Ectodermal cell (in vitro differentiated cells): ENCODE measurements around the gene ANKRD44.

ENCODE experiments used
- H3K27ac ChIP-seq: 2 replicates; pipeline ENCODE4 v1.7.0; 2013; ENCODE audit warnings: mild to moderate bottlenecking, low read depth, low read length; ENCODE audit not compliant: insufficient read depth, poor library complexity, severe bottlenecking
- H3K27me3 ChIP-seq: 2 replicates; pipeline ENCODE4 v1.7.0; 2013; ENCODE audit warnings: mild to moderate bottlenecking, low read length; ENCODE audit not compliant: insufficient read depth, control insufficient read depth, poor library complexity, severe bottlenecking
- H3K36me3 ChIP-seq: one replicate; pipeline ENCODE4 v1.7.0; 2013; ENCODE audit warnings: low read length; ENCODE audit not compliant: control insufficient read depth, insufficient read depth
- H3K4me1 ChIP-seq: one replicate; pipeline ENCODE4 v1.7.0; 2013; ENCODE audit warnings: low read length; ENCODE audit not compliant: control insufficient read depth, insufficient read depth
- H3K4me3 ChIP-seq: 2 replicates; pipeline ENCODE4 v1.7.0; 2013; ENCODE audit warnings: low read depth, low read length, control low read depth; ENCODE audit not compliant: insufficient read depth
- H3K9me3 ChIP-seq: 2 replicates; pipeline ENCODE4 v1.7.0; 2013; ENCODE audit warnings: mild to moderate bottlenecking, low read length, moderate library complexity; ENCODE audit not compliant: control insufficient read depth
- WGBS, 2 experiments: methylation state at CpG; one replicate each; pipeline ENCODE4 v1.1.7; 2013; ENCODE audit warnings: missing lambda C conversion rate in 2 of 2; 5-methylcytosine and 5-hydroxymethylcytosine counted together

Gene ANKRD44

GRCh38 chr2:196959281-196959680, 351.3 kb downstream of the ANKRD44 start:
- peaks cover 4% of the 10 kb centered on the region for H3K4me1 ChIP-seq

DNA sequence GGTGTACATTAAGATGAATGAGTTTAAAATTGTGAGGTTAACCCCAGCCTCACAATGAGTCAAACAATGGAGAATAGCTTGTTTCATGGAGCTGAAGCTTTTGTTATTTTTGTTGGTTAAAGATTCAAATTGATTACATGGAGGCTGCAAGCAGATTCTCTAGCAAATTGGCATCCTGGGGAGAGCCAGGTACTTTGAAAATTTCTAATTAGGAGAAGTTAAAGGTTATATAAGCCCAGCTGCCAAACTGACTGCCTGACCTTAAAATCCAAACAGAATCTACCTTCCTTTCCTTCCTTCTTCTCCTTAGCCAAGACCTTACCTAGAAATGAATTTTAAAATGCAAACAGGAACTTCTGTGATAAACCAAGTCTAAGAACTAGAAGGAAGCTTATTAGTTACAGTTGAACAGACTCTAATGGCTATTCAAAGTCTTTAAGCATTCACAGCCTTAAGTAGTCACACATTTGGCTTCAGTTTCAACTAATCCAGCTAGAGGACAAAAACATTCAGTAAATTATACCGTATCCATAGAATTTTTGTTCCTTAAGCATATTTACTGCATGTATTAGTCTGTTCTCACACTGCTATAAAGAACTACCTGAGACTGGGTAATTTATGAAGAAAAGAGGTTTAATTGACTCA, 352.6 kb downstream of the ANKRD44 start:
- Histone ChIP-seq H3K4me3 (no peak overlapping the region), H3K27ac (peak overlapping the region; percentile 64), H3K27me3 (no peaks in the 10 kb centered on the region), H3K9me3 (no peaks in the 10 kb centered on the region), H3K36me3 (no peaks in the 10 kb centered on the region), H3K4me1 (peaks cover 4% of the 10 kb centered on the region)
- 86 to 100% methylated on average over 1 of the region's 1 CpG for WGBS, 2 experiments

More at GRCh38 chr2:196959281-196959680, 351.3 kb downstream of the ANKRD44 start:
- Histone ChIP-seq H3K36me3 (no peaks in the 10 kb centered on the region), H3K27ac (no peak overlapping the region), H3K27me3 (no peaks in the 10 kb centered on the region), H3K4me3 (no peak overlapping the region), H3K9me3 (no peaks in the 10 kb centered on the region)
- 80 to 81% methylated on average over 2 of the region's 2 CpGs for WGBS, 2 experiments

- H3K36me3 ChIP-seq: no peaks in the 10 kb centered on the region
- H3K9me3 ChIP-seq: no peaks in the 10 kb centered on the region
- peaks cover 4% of the 10 kb centered on the region for H3K4me1 ChIP-seq
- 77 to 80% methylated on average over 4 to 5 of the region's 5 CpGs for WGBS, 2 experiments
- peak overlapping the region; percentile 64 for H3K27ac ChIP-seq
- H3K4me3 ChIP-seq: no peak overlapping the region
- no peaks in the 10 kb centered on the region for H3K27me3 ChIP-seq
These were observed 353.1 kb downstream of the ANKRD44 start for GRCh38 chr2:196957442-196957841.

DNA sequence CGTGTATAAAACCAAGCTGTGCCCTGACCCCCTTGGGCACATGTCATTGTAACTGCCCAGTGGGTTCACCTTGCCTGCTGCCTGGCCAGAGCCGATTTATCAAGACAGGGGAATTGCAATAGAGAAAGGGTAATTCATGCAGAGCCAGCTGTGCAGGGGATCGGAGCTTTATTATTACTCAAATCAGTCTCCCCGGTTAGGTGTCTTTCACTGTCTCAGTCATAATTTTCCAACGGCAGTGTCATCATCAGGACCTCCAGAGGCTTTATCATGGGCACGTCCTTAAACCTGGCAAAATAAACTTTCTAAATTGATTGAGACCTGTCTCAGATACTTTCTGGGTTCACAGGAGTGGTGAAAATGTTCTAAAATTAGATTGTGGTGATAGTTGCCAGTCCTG, 354.5 kb downstream of the ANKRD44 start:
- H3K9me3 ChIP-seq: no peaks in the 10 kb centered on the region

GRCh38 chr2:196955036-196955435, 355.5 kb downstream of the ANKRD44 start:
- Histone ChIP-seq H3K36me3 (no peaks in the 10 kb centered on the region), H3K27me3 (no peaks in the 10 kb centered on the region), H3K9me3 (no peaks in the 10 kb centered on the region), H3K4me1 (peaks cover 4% of the 10 kb centered on the region), H3K4me3 (no peak overlapping the region), H3K27ac (no peak overlapping the region)
- 86 to 100% methylated on average over 1 to 3 of the region's 3 CpGs for WGBS, 2 experiments

More for the DNA sequence above, 354.5 kb downstream of the ANKRD44 start:
- no peaks in the 10 kb centered on the region for H3K36me3 ChIP-seq
- no peaks in the 10 kb centered on the region for H3K27me3 ChIP-seq
- H3K27ac ChIP-seq: no peak overlapping the region
- H3K4me1 ChIP-seq: peaks cover 4% of the 10 kb centered on the region
- 41 to 48% methylated on average over 6 of the region's 6 CpGs for WGBS, 2 experiments
- H3K4me3 ChIP-seq: no peak overlapping the region

DNA sequence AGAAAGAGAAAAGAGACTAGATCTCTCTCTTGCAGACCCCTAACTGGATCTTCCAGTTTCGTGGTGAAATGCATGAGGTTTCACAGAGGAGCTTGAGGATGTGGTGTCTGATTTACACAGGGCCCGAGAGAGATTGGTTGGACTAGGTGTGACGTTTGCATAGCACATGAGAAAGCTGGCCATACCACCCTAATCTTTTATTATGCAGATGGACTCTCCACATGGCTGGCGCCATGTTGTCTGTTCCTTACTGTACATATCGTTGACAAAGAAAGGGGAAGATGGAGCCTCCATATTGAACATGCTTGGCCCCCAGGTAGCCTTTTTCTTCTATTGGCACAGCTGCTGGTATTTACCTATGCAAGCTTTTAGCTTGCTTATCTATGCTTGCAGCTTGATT, 356.6 kb downstream of the ANKRD44 start:
- peaks cover 4% of the 10 kb centered on the region for H3K4me1 ChIP-seq
- no peaks in the 10 kb centered on the region for H3K36me3 ChIP-seq
- H3K9me3 ChIP-seq: no peaks in the 10 kb centered on the region
- no peak overlapping the region for H3K4me3 ChIP-seq
- H3K27ac ChIP-seq: no peak overlapping the region
- no peaks in the 10 kb centered on the region for H3K27me3 ChIP-seq
- 90 to 97% methylated on average over 5 of the region's 5 CpGs for whole genome bisulfite sequencing, 2 experiments

DNA sequence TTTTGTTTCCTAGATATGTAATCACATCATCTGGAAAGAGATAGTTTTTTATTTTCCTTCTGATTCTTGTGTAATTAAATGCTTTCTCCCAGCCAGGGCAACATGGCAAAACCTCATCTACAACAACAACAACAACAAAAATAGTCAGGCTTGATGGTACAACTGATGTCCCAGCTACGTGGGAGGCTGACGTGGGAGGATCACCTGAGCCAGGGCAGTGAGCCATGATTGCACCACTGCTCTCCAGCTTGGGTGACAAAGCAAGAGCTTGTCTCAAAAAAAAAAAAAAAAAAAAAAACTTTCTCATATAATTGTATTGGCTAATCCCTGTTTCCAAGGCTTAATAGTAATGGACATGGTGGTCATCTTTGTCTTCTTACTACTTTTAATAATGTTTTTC, 357.6 kb downstream of the ANKRD44 start:
- no peak overlapping the region for H3K4me3 ChIP-seq
- H3K9me3 ChIP-seq: no peaks in the 10 kb centered on the region
- 91 to 96% methylated on average over 2 of the region's 2 CpGs for WGBS, 2 experiments
- H3K36me3 ChIP-seq: no peaks in the 10 kb centered on the region
- no peak overlapping the region for H3K27ac ChIP-seq
- H3K4me1 ChIP-seq: no peaks in the 10 kb centered on the region
- H3K27me3 ChIP-seq: no peaks in the 10 kb centered on the region

GRCh38 chr2:196951973-196952372, 358.6 kb downstream of the ANKRD44 start:
- H3K27ac ChIP-seq: no peak overlapping the region
- no peaks in the 10 kb centered on the region for H3K36me3 ChIP-seq
- 57 to 75% methylated on average over 2 of the region's 2 CpGs for WGBS, 2 experiments
- no peaks in the 10 kb centered on the region for H3K4me1 ChIP-seq
- H3K4me3 ChIP-seq: no peak overlapping the region
- no peaks in the 10 kb centered on the region for H3K27me3 ChIP-seq
- H3K9me3 ChIP-seq: no peaks in the 10 kb centered on the region

- H3K27me3 ChIP-seq: no peaks in the 10 kb centered on the region
- H3K36me3 ChIP-seq: no peaks in the 10 kb centered on the region
- H3K4me1 ChIP-seq: no peaks in the 10 kb centered on the region
- H3K27ac ChIP-seq: no peak overlapping the region
- H3K9me3 ChIP-seq: no peaks in the 10 kb centered on the region
- WGBS, 2 experiments: 73 to 78% methylated on average over 4 to 5 of the region's 5 CpGs
- no peak overlapping the region for H3K4me3 ChIP-seq
These were observed 361.5 kb downstream of the ANKRD44 start for GRCh38 chr2:196949116-196949515.

DNA sequence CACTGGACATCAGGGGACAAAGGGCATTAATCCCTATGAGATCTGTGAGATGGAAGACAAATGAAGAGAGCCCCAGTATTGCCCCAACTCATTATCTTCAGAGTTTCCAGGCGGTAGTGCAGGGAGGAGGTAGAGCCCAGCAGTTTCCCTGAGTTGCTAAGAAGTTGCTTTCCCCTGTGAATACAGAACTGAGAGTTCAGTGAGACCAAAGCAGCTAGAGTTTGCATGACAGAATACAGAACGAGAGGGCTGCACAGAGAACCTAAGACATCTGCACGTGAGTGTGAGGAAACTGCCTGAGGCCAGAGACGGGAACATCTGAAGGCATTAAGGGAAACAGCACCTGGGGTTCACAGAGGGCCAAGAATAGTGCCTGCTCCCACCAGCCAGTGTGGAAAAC, 366.0 kb downstream of the ANKRD44 start:
- Histone ChIP-seq H3K36me3 (no peaks in the 10 kb centered on the region), H3K9me3 (no peaks in the 10 kb centered on the region), H3K27me3 (no peaks in the 10 kb centered on the region), H3K4me3 (no peak overlapping the region), H3K4me1 (peaks cover 3% of the 10 kb centered on the region), H3K27ac (peak overlapping the region; percentile 9)
- WGBS, 2 experiments: 46 to 49% methylated on average over 4 of the region's 4 CpGs
